Neural progenitor cell (in vitro differentiated cells): Measurements from ENCODE around the gene SUSD1.

Source experiments
- EZH2 ChIP-seq: fragments of 200-600 bp; sonication (generic); IDR thresholded peaks from 2 replicates; pipeline ENCODE4 v1.6.1; 2017; ENCODE audit warnings: antibody characterized with exemption, mild to moderate bottlenecking, moderate library complexity
- EZH2phosphoT487 ChIP-seq: fragments of 200-600 bp; sonication (generic); IDR thresholded peaks from 2 replicates; pipeline ENCODE4 v1.6.1; 2017; ENCODE audit warnings: antibody characterized with exemption
- TF ChIP-seq, protein P1 (sequence below): fragments of 200-600 bp; sonication (generic); IDR thresholded peaks from 2 replicates; pipeline ENCODE4 v1.5.1; 2017; ENCODE audit warnings: antibody characterized with exemption, mild to moderate bottlenecking

- TF ChIP-seq, protein P1, sequence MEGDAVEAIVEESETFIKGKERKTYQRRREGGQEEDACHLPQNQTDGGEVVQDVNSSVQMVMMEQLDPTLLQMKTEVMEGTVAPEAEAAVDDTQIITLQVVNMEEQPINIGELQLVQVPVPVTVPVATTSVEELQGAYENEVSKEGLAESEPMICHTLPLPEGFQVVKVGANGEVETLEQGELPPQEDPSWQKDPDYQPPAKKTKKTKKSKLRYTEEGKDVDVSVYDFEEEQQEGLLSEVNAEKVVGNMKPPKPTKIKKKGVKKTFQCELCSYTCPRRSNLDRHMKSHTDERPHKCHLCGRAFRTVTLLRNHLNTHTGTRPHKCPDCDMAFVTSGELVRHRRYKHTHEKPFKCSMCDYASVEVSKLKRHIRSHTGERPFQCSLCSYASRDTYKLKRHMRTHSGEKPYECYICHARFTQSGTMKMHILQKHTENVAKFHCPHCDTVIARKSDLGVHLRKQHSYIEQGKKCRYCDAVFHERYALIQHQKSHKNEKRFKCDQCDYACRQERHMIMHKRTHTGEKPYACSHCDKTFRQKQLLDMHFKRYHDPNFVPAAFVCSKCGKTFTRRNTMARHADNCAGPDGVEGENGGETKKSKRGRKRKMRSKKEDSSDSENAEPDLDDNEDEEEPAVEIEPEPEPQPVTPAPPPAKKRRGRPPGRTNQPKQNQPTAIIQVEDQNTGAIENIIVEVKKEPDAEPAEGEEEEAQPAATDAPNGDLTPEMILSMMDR = no peak
- no peak for TF ChIP-seq EZH2
- TF ChIP-seq EZH2phosphoT487 = no peak
Measured at GRCh38 chr9:112075009-112075378, 100.1 kb downstream of the SUSD1 start.
